ENCODE measurements around the gene USP8. TPM values are rescaled to one million over a fixed set of nuclear protein-coding genes. Genes with fewer than 3 reads are reported as not detected.

USP8 gene
- polyA plus RNA-seq, 3 donors, result 32.1 to 62.4 (median 37.3) TPM

- no peak overlapping the region for H3K4me2 ChIP-seq (replicated peaks; ENCODE audit: extremely low read depth, low read length, poor library complexity, severe bottlenecking)
- peaks cover 16 to 20% of the 10 kb centered on the region in 2 donors for H3K36me3 Mint-ChIP-seq
- H3K27ac ChIP-seq (ENCODE audit: low read depth in 1 of 2, low read length in 2 of 2), result peak overlapping the region in 1 of 2 donors; percentile 25
- no peak overlapping the region for H2AFZ ChIP-seq (ENCODE audit: insufficient read depth, low read depth, low read length, poor library complexity, severe bottlenecking)
- H3K27me3 ChIP-seq (ENCODE audit: control insufficient read depth in 2 of 2, insufficient read depth in 2 of 2, low read length in 2 of 2), result no peaks in the 10 kb centered on the region
- peaks cover 51% of the 10 kb centered on the region for H4K20me1 ChIP-seq (ENCODE audit: insufficient read depth, low read length)
- 92% methylated on average over 5 of the region's 9 CpGs for WGBS (ENCODE audit: insufficient coverage)
- peaks cover 73% of the 10 kb centered on the region for H3K79me2 ChIP-seq (ENCODE audit: insufficient read depth, low read length)
- H3K4me1 ChIP-seq (ENCODE audit: control insufficient read depth in 1 of 2, insufficient read depth in 2 of 2, low read length in 2 of 2), result peaks cover 18 to 24% of the 10 kb centered on the region in 2 donors
- no peak overlapping the region for H3K4me3 ChIP-seq (replicated peaks in 1 of 3; ENCODE audit: low read depth in 2 of 3, low read length in 3 of 3)
- H3K27me3 Mint-ChIP-seq (ENCODE audit: low read depth in 3 of 3), result peaks cover 0 to 3% (median 0%) of the 10 kb centered on the region in 3 donors
- no peak overlapping the region for H3K9ac ChIP-seq (ENCODE audit: insufficient read depth, low read length, poor library complexity, severe bottlenecking)
- H3K27ac Mint-ChIP-seq, result peak overlapping the region in 4 of 7 donors; percentile 46 to 76 (median 63)
- H3K36me3 ChIP-seq (replicated peaks in 1 of 2; ENCODE audit: control insufficient read depth in 1 of 2, insufficient read depth in 2 of 2, low read length in 2 of 2), result peaks cover 0 to 12% of the 10 kb centered on the region in 2 donors
- intact Hi-C loops (cut with micrococcal nuclease), result no loop called here
- no peaks in the 10 kb centered on the region for H3K9me3 ChIP-seq (replicated peaks in 1 of 2; ENCODE audit: control insufficient read depth in 1 of 2, insufficient read depth in 1 of 2, low read length in 2 of 2)
- no peaks in the 10 kb centered on the region for H3K9me3 Mint-ChIP-seq
- peak overlapping the region in 1 of 2 donors; percentile 48 for H3K4me3 Mint-ChIP-seq
- no peak for DNase-seq
- H3K4me1 Mint-ChIP-seq, result peaks cover 38% of the 10 kb centered on the region
- TF ChIP-seq CTCF (IDR thresholded peaks at IDR 0.05), result no peak
Measured at GRCh38 chr15:50426428-50426827, 2.2 kb downstream of the USP8 start.

DNA sequence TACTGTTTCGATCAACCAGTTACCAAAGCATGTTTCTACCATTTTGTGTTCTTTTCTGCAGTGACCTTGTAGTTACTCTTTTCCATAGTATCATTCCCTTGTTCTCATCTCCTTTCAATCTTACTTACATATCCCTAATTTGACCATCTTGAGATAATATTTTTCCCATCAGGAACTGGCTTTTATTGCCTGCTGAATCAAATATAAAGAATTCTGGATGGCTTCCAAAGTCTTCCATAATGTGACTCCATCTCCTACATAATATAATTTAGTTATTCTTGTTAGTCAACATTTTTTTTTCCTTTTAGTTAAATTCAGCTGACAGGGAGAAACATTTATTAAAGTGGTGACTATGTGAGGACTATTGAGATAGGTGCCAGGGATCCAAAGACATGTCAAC, 7.0 kb downstream of the USP8 start:
- Histone ChIP-seq H4K20me1 (ENCODE audit: insufficient read depth, low read length) (peaks cover 99% of the 10 kb centered on the region), H3K4me2 (replicated peaks; ENCODE audit: extremely low read depth, low read length, poor library complexity, severe bottlenecking) (no peak overlapping the region)
- peak overlapping the region in 1 of 7 donors; percentile 36 for H3K27ac Mint-ChIP-seq

More for the DNA sequence above, 7.0 kb downstream of the USP8 start:
- intact Hi-C loops (cut with micrococcal nuclease), result no loop called here
- no peak overlapping the region for H3K27ac ChIP-seq (ENCODE audit: low read depth in 1 of 2, low read length in 2 of 2)
- no peak for TF ChIP-seq CTCF (IDR thresholded peaks at IDR 0.05)
- no CpG with 5 or more reads among the region's 1 CpG for WGBS (ENCODE audit: insufficient coverage)
- peaks cover 100% of the 10 kb centered on the region for H3K79me2 ChIP-seq (ENCODE audit: insufficient read depth, low read length)
- Mint-ChIP-seq H3K4me1 (peaks cover 23% of the 10 kb centered on the region), H3K4me3 (no peak overlapping the region), H3K9me3 (no peaks in the 10 kb centered on the region), H3K36me3 (peaks cover 39 to 55% of the 10 kb centered on the region in 2 donors), H3K27me3 (ENCODE audit: low read depth in 3 of 3) (peaks cover 0 to 1% (median 0%) of the 10 kb centered on the region in 3 donors)
- no peaks in the 10 kb centered on the region for H3K9me3 ChIP-seq (replicated peaks in 1 of 2; ENCODE audit: control insufficient read depth in 1 of 2, insufficient read depth in 1 of 2, low read length in 2 of 2)
- no peaks in the 10 kb centered on the region for H3K27me3 ChIP-seq (ENCODE audit: control insufficient read depth in 2 of 2, insufficient read depth in 2 of 2, low read length in 2 of 2)
- H2AFZ ChIP-seq (ENCODE audit: insufficient read depth, low read depth, low read length, poor library complexity, severe bottlenecking), result no peak overlapping the region
- peaks cover 2 to 4% of the 10 kb centered on the region in 2 donors for H3K4me1 ChIP-seq (ENCODE audit: control insufficient read depth in 1 of 2, insufficient read depth in 2 of 2, low read length in 2 of 2)
- H3K9ac ChIP-seq (ENCODE audit: insufficient read depth, low read length, poor library complexity, severe bottlenecking), result no peak overlapping the region
- H3K36me3 ChIP-seq (replicated peaks in 1 of 2; ENCODE audit: control insufficient read depth in 1 of 2, insufficient read depth in 2 of 2, low read length in 2 of 2), result peaks cover 8 to 40% of the 10 kb centered on the region in 2 donors
- no peak overlapping the region for H3K4me3 ChIP-seq (replicated peaks in 1 of 3; ENCODE audit: low read depth in 2 of 3, low read length in 3 of 3)
- no peak for DNase-seq

Data from CD14-positive monocyte (primary cell).